DMS 273 treated with DMSO at 0.1 percent for 48 hours (cell line): ENCODE measurements around the gene STMN3.
"Not testable (repeated sequence)": the region's sequence is repeated elsewhere in the genome, so short reads cannot be mapped to it uniquely, and the experiment has no call there.

Experiments used
- DNase-seq: peaks from one replicate; lab custom pipeline; 2025; lab: John Stamatoyannopoulos, UW

The STMN3 gene

GRCh38 chr20:63612276-63612931 lies 40.8 kb downstream of the STMN3 start:
- DNase-seq: no peak

- DNase-seq: no peak
Observed at GRCh38 chr20:63611646-63612045, 41.6 kb downstream of the STMN3 start.

- DNase-seq: no peak
Observed at GRCh38 chr20:63610581-63611435, 42.4 kb downstream of the STMN3 start.

- DNase-seq: no peak
Observed at GRCh38 chr20:63606686-63607085, 46.5 kb downstream of the STMN3 start.

- no peak for DNase-seq
Observed at GRCh38 chr20:63602321-63602720, 50.9 kb downstream of the STMN3 start.

GRCh38 chr20:63601679-63602078 lies 51.5 kb downstream of the STMN3 start:
- DNase-seq: not testable (repeated sequence)

- DNase-seq: no peak
Observed at GRCh38 chr20:63599396-63600050, 53.7 kb downstream of the STMN3 start.

- DNase-seq: no peak
Observed at GRCh38 chr20:63598479-63599395, 54.5 kb downstream of the STMN3 start.

- DNase-seq: no peak
Observed at GRCh38 chr20:63597651-63598478, 55.4 kb downstream of the STMN3 start.

GRCh38 chr20:63596423-63596822 lies 56.8 kb downstream of the STMN3 start:
- DNase-seq: no peak

- no peak for DNase-seq
Observed at GRCh38 chr20:63595416-63596127, 57.7 kb downstream of the STMN3 start.

- no peak for DNase-seq
Observed at GRCh38 chr20:63594043-63594561, 59.1 kb downstream of the STMN3 start.

GRCh38 chr20:63592661-63593060 lies 60.6 kb downstream of the STMN3 start:
- no peak for DNase-seq

GRCh38 chr20:63591786-63592355 lies 61.4 kb downstream of the STMN3 start:
- no peak for DNase-seq

- DNase-seq: no peak
Observed at GRCh38 chr20:63591147-63591533, 62.1 kb downstream of the STMN3 start.

GRCh38 chr20:63590218-63591146 lies 62.7 kb downstream of the STMN3 start:
- no peak for DNase-seq
